Measurements from ENCODE around the gene UCK2. TPM values are rescaled to one million over a fixed set of nuclear protein-coding genes. Genes with fewer than 3 reads are reported as not detected.

UCK2 gene
- total RNA-seq, 1 experiment from 2014 or later, result 77.9 TPM

DNA sequence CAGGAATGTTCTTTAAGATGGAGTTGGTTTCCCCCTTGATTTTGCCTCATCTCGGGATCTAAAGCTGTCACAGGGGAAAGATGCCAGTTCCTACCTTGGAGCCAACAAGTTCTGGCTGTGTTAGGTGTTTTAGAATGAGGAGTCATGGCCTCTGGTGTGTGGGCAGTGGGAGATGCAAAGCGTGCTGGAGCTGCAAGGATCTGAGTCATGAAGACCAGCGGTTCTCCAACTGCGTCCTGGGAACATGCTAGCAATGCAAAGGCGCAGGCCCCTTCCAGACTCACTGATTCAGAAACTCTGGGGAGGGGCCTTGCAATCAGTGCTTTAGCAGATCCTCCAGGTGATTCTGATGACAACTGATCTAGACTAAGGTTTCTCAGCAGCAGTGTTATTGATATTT, 109.1 kb downstream of the UCK2 start:
- H3K4me2 ChIP-seq (ENCODE audit: insufficient read depth, insufficient read length, low read length), result no peak overlapping the region
- H4K5ac ChIP-seq (ENCODE audit: insufficient read length, low read depth, low read length), result no peak overlapping the region
- H3K4me1 Mint-ChIP-seq, result peaks cover 17% of the 10 kb centered on the region in 2 experiments
- no peaks in the 10 kb centered on the region for H4K20me1 ChIP-seq (ENCODE audit: control insufficient read depth, insufficient read depth, insufficient read length)
- no peak overlapping the region for H3K9ac ChIP-seq (ENCODE audit: extremely low read depth, insufficient read length, low read length)
- H4K8ac ChIP-seq (replicated peaks; ENCODE audit: insufficient read length, low read depth, low read length), result no peak overlapping the region
- H3K23me2 ChIP-seq (ENCODE audit: insufficient read length, low read depth, low read length, poor library complexity, severe bottlenecking), result no peaks in the 10 kb centered on the region
- H3K4me1 ChIP-seq (ENCODE audit: insufficient read depth, low read length), result peaks cover 3% of the 10 kb centered on the region; the same call in 1 of the 2 replicates
- H3K9me3 Mint-ChIP-seq, result no peaks in the 10 kb centered on the region
- no peak overlapping the region for H3K27ac ChIP-seq (ENCODE audit: insufficient read length, low read depth, low read length)
- no peak overlapping the region for H3K4ac ChIP-seq (ENCODE audit: low read depth, low read length)
- no peak overlapping the region for H2AK5ac ChIP-seq (ENCODE audit: insufficient read length, low read length)
- TF ChIP-seq, protein P1, sequence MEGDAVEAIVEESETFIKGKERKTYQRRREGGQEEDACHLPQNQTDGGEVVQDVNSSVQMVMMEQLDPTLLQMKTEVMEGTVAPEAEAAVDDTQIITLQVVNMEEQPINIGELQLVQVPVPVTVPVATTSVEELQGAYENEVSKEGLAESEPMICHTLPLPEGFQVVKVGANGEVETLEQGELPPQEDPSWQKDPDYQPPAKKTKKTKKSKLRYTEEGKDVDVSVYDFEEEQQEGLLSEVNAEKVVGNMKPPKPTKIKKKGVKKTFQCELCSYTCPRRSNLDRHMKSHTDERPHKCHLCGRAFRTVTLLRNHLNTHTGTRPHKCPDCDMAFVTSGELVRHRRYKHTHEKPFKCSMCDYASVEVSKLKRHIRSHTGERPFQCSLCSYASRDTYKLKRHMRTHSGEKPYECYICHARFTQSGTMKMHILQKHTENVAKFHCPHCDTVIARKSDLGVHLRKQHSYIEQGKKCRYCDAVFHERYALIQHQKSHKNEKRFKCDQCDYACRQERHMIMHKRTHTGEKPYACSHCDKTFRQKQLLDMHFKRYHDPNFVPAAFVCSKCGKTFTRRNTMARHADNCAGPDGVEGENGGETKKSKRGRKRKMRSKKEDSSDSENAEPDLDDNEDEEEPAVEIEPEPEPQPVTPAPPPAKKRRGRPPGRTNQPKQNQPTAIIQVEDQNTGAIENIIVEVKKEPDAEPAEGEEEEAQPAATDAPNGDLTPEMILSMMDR (conservative IDR thresholded peaks at IDR 0.05), result no peak
- no peaks in the 10 kb centered on the region for H3K79me1 ChIP-seq (ENCODE audit: insufficient read depth, low read depth, low read length, poor library complexity, severe bottlenecking)
- H3K4me3 Mint-ChIP-seq, result no peak overlapping the region
- H3K27me3 Mint-ChIP-seq (ENCODE audit: low read depth), result peaks cover 8% of the 10 kb centered on the region
- H2BK120ac ChIP-seq (ENCODE audit: low read depth, low read length, poor library complexity, severe bottlenecking), result no peak overlapping the region
- WGBS (ENCODE audit: extremely low coverage, insufficient read length, low lambda C conversion rate), result no CpG with 5 or more reads among the region's 5 CpGs
- no peak overlapping the region for H3T11ph ChIP-seq (ENCODE audit: low read length)
- H2BK5ac ChIP-seq (ENCODE audit: insufficient read length, low read length), result no peak overlapping the region
- DNase-seq, result no peak
- no peaks in the 10 kb centered on the region for H3K27me3 ChIP-seq (ENCODE audit: insufficient read depth, low read length)
- H3K23ac ChIP-seq (ENCODE audit: insufficient read length, low read depth, low read length), result no peak overlapping the region
- H2BK20ac ChIP-seq (ENCODE audit: low read depth, low read length, poor library complexity, severe bottlenecking), result no peak overlapping the region
- no peak overlapping the region for H2AFZ ChIP-seq (ENCODE audit: low read length)
- H3K14ac ChIP-seq (ENCODE audit: insufficient read depth, low read length), result no peak overlapping the region
- H3K56ac ChIP-seq (ENCODE audit: insufficient read length, low read depth, low read length), result no peak overlapping the region
- no peak overlapping the region for H3K18ac ChIP-seq (ENCODE audit: insufficient read length, low read depth, low read length)
- H2BK15ac ChIP-seq (ENCODE audit: low read depth, low read length), result no peak overlapping the region
- no peak overlapping the region for H4K91ac ChIP-seq (ENCODE audit: insufficient read length, low read depth, low read length)
- no peaks in the 10 kb centered on the region for H3K9me3 ChIP-seq (ENCODE audit: control insufficient read depth, low read depth, low read length)
- no peak overlapping the region for H3K27ac Mint-ChIP-seq
- H2BK12ac ChIP-seq (ENCODE audit: insufficient read length, low read depth, low read length), result no peak overlapping the region
- H3K79me2 ChIP-seq (ENCODE audit: insufficient read depth, low read length), result no peaks in the 10 kb centered on the region
- H3K36me3 Mint-ChIP-seq (ENCODE audit: insufficient read depth in 1 of 3, low read depth in 3 of 3), result no peaks in the 10 kb centered on the region
